K562 (cell line): ENCODE results near the gene BMP6. TPM values are rescaled to one million over a fixed set of nuclear protein-coding genes. Genes with fewer than 3 reads are reported as not detected.

Experiments used
- ATAC-seq: fragments of 200-7000 bp; cut with Tn5 transposase; 3 replicates; pipeline ENCODE4 v1.9.1; 2020; ENCODE audit warnings: moderate library complexity
- BruUV-seq: library from RNA; stranded (reverse); fragments of 400-500 nt; replicated peaks from 2 replicates; lab custom pipeline; 2021; lab: Mats Ljungman, UMichigan
- CTCF ChIA-PET: fragments of 300-600 bp; formaldehyde crosslinking; extraction: SDS; loops from one replicate; lab custom pipeline; 2021; ENCODE audit warnings: low intra/inter-chr PET ratio; lab: Yijun Ruan, JAX
- POLR2A ChIA-PET: fragments of 300-600, 350-650 bp; sonication (Branson Sonifier 250); formaldehyde crosslinking; extraction: SDS; loops from one replicate; lab custom pipeline; 2021; ENCODE audit warnings: antibody characterized with exemption, inconsistent platforms; lab: Yijun Ruan, JAX
- DNase-seq, 4 experiments: peaks; one replicate each; pipeline versions ENCODE4 v3.0.0 to v3.0.0-alpha.2; 2011 to 2018; ENCODE audit warnings: low spot score in 3 of 4, mixed read lengths in 3 of 4; ENCODE audit errors: extremely low read depth in 1 of 4
- FAIRE-seq: peaks from 2 replicates; lab custom pipeline; 2011; peaks lifted over from hg19 to GRCh38; lab: Jason Lieb, UNC
- H2AFZ ChIP-seq: 2 replicates; pipeline ENCODE4 v1.6.0; 2011; ENCODE audit warnings: low read depth, low read length, control low read depth, inconsistent platforms
- H3K27ac ChIP-seq: fragments of 200-600 bp; 3 replicates; pipeline ENCODE4 v1.8.0; 2011; ENCODE audit warnings: low read depth, mild to moderate bottlenecking, control low read depth, inconsistent platforms, low read length, moderate library complexity, mixed read lengths; ENCODE audit errors: extremely low read depth
- H3K27me3 ChIP-seq, 2 experiments: fragments of 300-600 bp in 1 of 2; 2 replicates in 1 of 2; 3 replicates in 1 of 2; pipeline versions ENCODE4 v1.6.0 to v1.8.0; 2011; ENCODE audit warnings: inconsistent platforms in 2 of 2, low read length in 2 of 2, mild to moderate bottlenecking in 1 of 2, mixed read lengths in 1 of 2, moderate library complexity in 1 of 2; ENCODE audit not compliant: control insufficient read depth in 2 of 2, insufficient read depth in 2 of 2
- H3K36me3 ChIP-seq: fragments of 300-600 bp; 3 replicates; pipeline ENCODE4 v1.8.0; 2011; ENCODE audit warnings: mild to moderate bottlenecking, low read length, inconsistent platforms; ENCODE audit not compliant: control insufficient read depth, insufficient read depth
- H3K4me1 ChIP-seq, 2 experiments: fragments of 200-600 bp in 1 of 2; replicated peaks in 1 of 2; 2 replicates in 1 of 2; 3 replicates in 1 of 2; pipeline versions ENCODE4 v1.5.1 to v1.8.0; 2011; ENCODE audit warnings: inconsistent platforms in 2 of 2, low read length in 2 of 2, mild to moderate bottlenecking in 1 of 2, mixed read lengths in 1 of 2, moderate library complexity in 1 of 2; ENCODE audit not compliant: control insufficient read depth in 2 of 2, insufficient read depth in 2 of 2
- H3K4me2 ChIP-seq: 2 replicates; pipeline ENCODE4 v1.6.1; 2011; ENCODE audit warnings: low read length, control low read depth, inconsistent platforms, mixed read lengths; ENCODE audit not compliant: insufficient read depth
- H3K4me3 ChIP-seq: fragments of 200-600 bp; sonication (generic), shearing (Covaris generic); 2 replicates; pipeline ENCODE4 v1.5.1; 2016; ENCODE audit warnings: control low read depth, inconsistent platforms
- H3K79me2 ChIP-seq: fragments of 200-600 bp; 3 replicates; pipeline ENCODE4 v1.8.0; 2011; ENCODE audit warnings: low read length, inconsistent platforms; ENCODE audit not compliant: control insufficient read depth, insufficient read depth
- H3K9ac ChIP-seq, 2 experiments: 2 replicates each; pipeline versions ENCODE4 v1.6.0 to v1.6.1; 2011; ENCODE audit warnings: low read depth in 2 of 2, low read length in 2 of 2, control low read depth in 1 of 2, inconsistent platforms in 1 of 2, mild to moderate bottlenecking in 1 of 2, mixed read lengths in 1 of 2; ENCODE audit not compliant: insufficient read depth in 1 of 2
- H3K9me1 ChIP-seq: one replicate; pipeline ENCODE4 v1.6.0; 2011; ENCODE audit warnings: inconsistent platforms, mild to moderate bottlenecking, low read length, moderate library complexity; ENCODE audit not compliant: control insufficient read depth, insufficient read depth
- H3K9me3 ChIP-seq: replicated peaks from 2 replicates; pipeline ENCODE4 v1.5.1; 2011; ENCODE audit warnings: low read depth, low read length, inconsistent platforms; ENCODE audit not compliant: control insufficient read depth, insufficient read depth
- H4K20me1 ChIP-seq: replicated peaks from 2 replicates; pipeline ENCODE4 v1.6.1; 2011; ENCODE audit warnings: low read length, inconsistent platforms, mixed read lengths; ENCODE audit not compliant: control insufficient read depth, insufficient read depth
- CXXC5 ChIP-seq: fragments of 250-450 bp; sonication (Bioruptor Pico); IDR thresholded peaks from 2 replicates; pipeline ENCODE4 v1.8.0; 2022; ENCODE audit warnings: inconsistent platforms, mild to moderate bottlenecking, moderate library complexity
- GATAD2B ChIP-seq: fragments of 450-650 bp; IDR thresholded peaks from 2 replicates; pipeline ENCODE4 v1.6.1; 2017; ENCODE audit warnings: mild to moderate bottlenecking, borderline replicate concordance
- GTF3C2 ChIP-seq: IDR thresholded peaks from 3 replicates; pipeline ENCODE4 v1.6.1; 2011; ENCODE audit warnings: borderline replicate concordance, mild to moderate bottlenecking, moderate library complexity; ENCODE audit not compliant: insufficient read length; ENCODE audit errors: extremely low read depth
- KHSRP ChIP-seq: fragments of 450-650 bp; IDR thresholded peaks from 2 replicates; pipeline ENCODE4 v1.6.1; 2017
- REST ChIP-seq, 2 experiments: fragments of 450-650 bp; formaldehyde crosslinking in 1 of 2; IDR thresholded peaks; 2 replicates each; pipeline versions ENCODE4 v1.4.0 to v1.6.1; 2014 to 2020; ENCODE audit warnings: mild to moderate bottlenecking in 2 of 2, borderline replicate concordance in 1 of 2, low read depth in 1 of 2
- YBX1 ChIP-seq: fragments of 450-650 bp; IDR thresholded peaks from 2 replicates; pipeline ENCODE4 v1.7.1; 2016; ENCODE audit warnings: mild to moderate bottlenecking
- ZNF512 ChIP-seq: IDR thresholded peaks from 2 replicates; pipeline ENCODE4 v1.6.1; 2016; ENCODE audit warnings: missing genetic modification characterization, missing compliant biosample characterization
- ZNF561 ChIP-seq: fragments of 450-650 bp; formaldehyde crosslinking; conservative IDR thresholded peaks from 2 replicates; pipeline ENCODE4 v1.4.0; 2020; ENCODE audit warnings: mild to moderate bottlenecking, moderate library complexity
- ZNF57 ChIP-seq: fragments of 450-650 bp; formaldehyde crosslinking; IDR thresholded peaks from 2 replicates; pipeline ENCODE4 v1.4.0; 2020; ENCODE audit warnings: mild to moderate bottlenecking, moderate library complexity
- WGBS: fragments of 100-300 bp; shearing (Covaris generic); methylation state at CpG from one replicate; pipeline ENCODE4 v1.1.6; 2016; ENCODE audit warnings: low coverage, mixed read lengths; ENCODE audit not compliant: insufficient coverage; ENCODE audit errors: missing lambda C conversion rate; 5-methylcytosine and 5-hydroxymethylcytosine counted together
- in situ Hi-C: fragments of 300-500 bp; cut with MboI; formaldehyde crosslinking; loops from 4 replicates; pipeline ENCODE4 v1.15.0; 2018; ENCODE audit warnings: inconsistent platforms, mixed read lengths
- intact Hi-C: fragments of 100-400 bp; cut with micrococcal nuclease; formaldehyde crosslinking; loops from 2 replicates; pipeline ENCODE4 v1.14.2; 2022
- polyA plus RNA-seq, 8 experiments: library from polyadenylated mRNA; depleted of rRNA in 4 of 8; stranded (reverse) in 5 of 8; unstranded in 3 of 8; fragments of >200 nt; fragmentation: Nextera tagmentation in 2 of 8; fragmentation: Illumina TruSeq in 1 of 8; extraction: Ambion mirVana in 2 of 8; extraction: Trizol in 1 of 8; gene quantifications; 2 replicates each; pipeline versions ENCODE4 v1.2.1 to v1.2.3, GENCODE V29; 2011 to 2014; ENCODE audit warnings: inconsistent platforms in 1 of 8, missing spikeins in 1 of 8
- total RNA-seq, 7 experiments: library from RNA; depleted of rRNA in 6 of 7; stranded (reverse); fragments of >200 nt in 6 of 7; fragmentation: Illumina TruSeq in 2 of 7; extraction: Trizol in 2 of 7; gene quantifications; 2 replicates each; pipeline versions ENCODE4 v1.2.1 to v1.2.3, GENCODE V29; 2011 to 2021; ENCODE audit warnings: low replicate concordance in 1 of 7

Gene BMP6
- total and polyA plus RNA-seq, 9 of the 15 experiments (the other 6 are each of a cell fraction or from before 2014, with no cell fraction given): 0.01 to 0.13 (median 0.06) TPM; not detected in 3

- Histone ChIP-seq H3K9me1 (no peaks in the 10 kb centered on the region), H3K36me3 (no peaks in the 10 kb centered on the region), H3K27me3 (peaks cover 17 to 21% of the 10 kb centered on the region in 2 experiments; a peak in 4 of 5 replicates), H3K4me3 (no peak overlapping the region), H3K79me2 (no peaks in the 10 kb centered on the region), H3K4me2 (no peak overlapping the region), H3K9me3 (no peaks in the 10 kb centered on the region), H2AFZ (no peak overlapping the region), H3K4me1 (peaks cover 0 to 11% of the 10 kb centered on the region in 2 experiments; a peak in 3 of 5 replicates), H3K9ac (no peak overlapping the region), H3K27ac (no peak overlapping the region), H4K20me1 (peaks cover 8% of the 10 kb centered on the region)
- 1% methylated on average over 3 of the region's 3 CpGs for WGBS
- intact Hi-C loops (loop anchor here (2.0 to 5.0 kb wide), 5 partner anchors 49 to 496 kb away; partner anchors contain the start of gene BLOC1S5), in situ Hi-C loops (no loop called here)
- CTCF ChIA-PET: interaction anchor here (1.1 to 3.8 kb wide), 3 partner anchors 271 to 338 kb away, joined by 3 to 21 read pairs (median 15); no protein-coding TSS in a partner anchor
- DNase-seq (peak in 1 of 4 experiments; percentile 33), ATAC-seq (no peak), FAIRE-seq (peak; percentile 77)
- POLR2A ChIA-PET: no interaction called here
- no TSS peak for BruUV-seq
- TF ChIP-seq ZNF561 (CRISPR knock-in tag) (no peak), GATAD2B (no peak), KHSRP (no peak), REST (IDR thresholded peaks at IDR 0.05; ENCODE audit: borderline replicate concordance) (peak; percentile 61; the same call in 1 of the 2 replicates), REST (CRISPR knock-in tag; IDR thresholded peaks at IDR 0.05; ENCODE audit: low read depth) (no peak), GTF3C2 (no peak), ZNF57 (CRISPR knock-in tag) (no peak), ZNF512 (tag) (no peak), CXXC5 (CRISPR knock-in tag) (no peak), YBX1 (no peak)
These were observed 4.2 kb upstream of the BMP6 start for GRCh38 chr6:7721649-7722048.
